ENCODE results near the gene ABHD17B. TPM values are rescaled to one million over a fixed set of nuclear protein-coding genes. Genes with fewer than 3 reads are reported as not detected.

Gene ABHD17B
- total and polyA plus RNA-seq, 2 experiments from 2014 or later, result 7.7 to 10.7 TPM

GRCh38 chr9:71835596-71835995 is 75.4 kb downstream of the ABHD17B start:
- Histone ChIP-seq H3K27me3 (replicated peaks; ENCODE audit: insufficient read depth) (no peaks in the 10 kb centered on the region), H3K9ac (no peak overlapping the region), H3K27ac (no peak overlapping the region), H3K4me3 (no peak overlapping the region), H3K4me2 (ENCODE audit: unreplicated experiment) (no peak overlapping the region), H3F3A (ENCODE audit: insufficient read depth) (no peaks in the 10 kb centered on the region), H3K79me2 (ENCODE audit: insufficient read depth) (no peaks in the 10 kb centered on the region), H3K36me3 (ENCODE audit: low read depth) (no peaks in the 10 kb centered on the region), H3K9me2 (ENCODE audit: insufficient read depth) (no peaks in the 10 kb centered on the region), H2AFZ (no peak overlapping the region), H3K9me3 (ENCODE audit: low read depth) (no peaks in the 10 kb centered on the region), H3K4me1 (ENCODE audit: insufficient read depth) (no peaks in the 10 kb centered on the region), H4K20me1 (ENCODE audit: insufficient read depth) (no peaks in the 10 kb centered on the region)
- in situ Hi-C loops (cut with MboI), result no loop called here
- no peak for DNase-seq
- TF ChIP-seq EZH2phosphoT487 (IDR thresholded peaks at IDR 0.05; ENCODE audit: insufficient read depth, low read depth) (no peak), EZH2 (IDR thresholded peaks at IDR 0.05; ENCODE audit: insufficient read depth, poor library complexity, severe bottlenecking) (no peak)

GRCh38 chr9:71830929-71831328 is 80.1 kb downstream of the ABHD17B start:
- no peak overlapping the region for H2AFZ ChIP-seq
- H3K36me3 ChIP-seq (ENCODE audit: low read depth), result no peaks in the 10 kb centered on the region
- no peak for DNase-seq
- WGBS, 2 experiments (ENCODE audit: low coverage in 1 of 2, low lambda C conversion rate in 2 of 2, missing lambda C conversion rate in 2 of 2), result 0% methylated on average over 1 of the region's 1 CpG
- H3K9me3 ChIP-seq (ENCODE audit: low read depth), result no peaks in the 10 kb centered on the region
- H3K27ac ChIP-seq, result no peak overlapping the region
- no peaks in the 10 kb centered on the region for H3K27me3 ChIP-seq (replicated peaks; ENCODE audit: insufficient read depth)
- no peak overlapping the region for H3K4me3 ChIP-seq
- H3F3A ChIP-seq (ENCODE audit: insufficient read depth), result no peaks in the 10 kb centered on the region
- H4K20me1 ChIP-seq (ENCODE audit: insufficient read depth), result no peaks in the 10 kb centered on the region
- no peaks in the 10 kb centered on the region for H3K9me2 ChIP-seq (ENCODE audit: insufficient read depth)
- no peak for TF ChIP-seq EZH2phosphoT487 (IDR thresholded peaks at IDR 0.05; ENCODE audit: insufficient read depth, low read depth)
- no peak for TF ChIP-seq EZH2 (IDR thresholded peaks at IDR 0.05; ENCODE audit: insufficient read depth, poor library complexity, severe bottlenecking)
- in situ Hi-C loops (cut with MboI), result no loop called here
- no peaks in the 10 kb centered on the region for H3K79me2 ChIP-seq (ENCODE audit: insufficient read depth)
- H3K4me1 ChIP-seq (ENCODE audit: insufficient read depth), result no peaks in the 10 kb centered on the region
- H3K4me2 ChIP-seq (ENCODE audit: unreplicated experiment), result no peak overlapping the region
- no peak overlapping the region for H3K9ac ChIP-seq

GRCh38 chr9:71830153-71830552 is 80.8 kb downstream of the ABHD17B start:
- H3K4me2 ChIP-seq (ENCODE audit: unreplicated experiment), result no peak overlapping the region
- H3K36me3 ChIP-seq (ENCODE audit: low read depth), result no peaks in the 10 kb centered on the region
- in situ Hi-C loops (cut with MboI), result no loop called here
- H3K9me3 ChIP-seq (ENCODE audit: low read depth), result no peaks in the 10 kb centered on the region
- H4K20me1 ChIP-seq (ENCODE audit: insufficient read depth), result no peaks in the 10 kb centered on the region
- 47 to 59% methylated on average over 3 of the region's 3 CpGs for WGBS, 2 experiments (ENCODE audit: low coverage in 1 of 2, low lambda C conversion rate in 2 of 2, missing lambda C conversion rate in 2 of 2)
- TF ChIP-seq EZH2 (IDR thresholded peaks at IDR 0.05; ENCODE audit: insufficient read depth, poor library complexity, severe bottlenecking) (no peak), EZH2phosphoT487 (IDR thresholded peaks at IDR 0.05; ENCODE audit: insufficient read depth, low read depth) (no peak)
- H3K9me2 ChIP-seq (ENCODE audit: insufficient read depth), result no peaks in the 10 kb centered on the region
- no peaks in the 10 kb centered on the region for H3F3A ChIP-seq (ENCODE audit: insufficient read depth)
- H3K4me1 ChIP-seq (ENCODE audit: insufficient read depth), result no peaks in the 10 kb centered on the region
- H3K27ac ChIP-seq, result no peak overlapping the region
- no peak overlapping the region for H2AFZ ChIP-seq
- no peaks in the 10 kb centered on the region for H3K79me2 ChIP-seq (ENCODE audit: insufficient read depth)
- no peaks in the 10 kb centered on the region for H3K27me3 ChIP-seq (replicated peaks; ENCODE audit: insufficient read depth)
- H3K9ac ChIP-seq, result no peak overlapping the region
- no peak overlapping the region for H3K4me3 ChIP-seq
- DNase-seq, result no peak

- Histone ChIP-seq H4K20me1 (ENCODE audit: insufficient read depth) (no peaks in the 10 kb centered on the region), H3K4me1 (ENCODE audit: insufficient read depth) (no peaks in the 10 kb centered on the region), H3F3A (ENCODE audit: insufficient read depth) (no peaks in the 10 kb centered on the region), H2AFZ (no peak overlapping the region), H3K4me2 (ENCODE audit: unreplicated experiment) (no peak overlapping the region), H3K27ac (no peak overlapping the region), H3K9me3 (ENCODE audit: low read depth) (no peaks in the 10 kb centered on the region), H3K27me3 (replicated peaks; ENCODE audit: insufficient read depth) (no peaks in the 10 kb centered on the region), H3K9me2 (ENCODE audit: insufficient read depth) (no peaks in the 10 kb centered on the region), H3K79me2 (ENCODE audit: insufficient read depth) (no peaks in the 10 kb centered on the region), H3K4me3 (no peak overlapping the region), H3K36me3 (ENCODE audit: low read depth) (no peaks in the 10 kb centered on the region), H3K9ac (no peak overlapping the region)
- DNase-seq, result no peak
- in situ Hi-C loops (cut with MboI), result no loop called here
- 42% methylated on average over 2 of the region's 2 CpGs for WGBS, 2 experiments (ENCODE audit: low coverage in 1 of 2, low lambda C conversion rate in 2 of 2, missing lambda C conversion rate in 2 of 2)
- no peak for TF ChIP-seq EZH2 (IDR thresholded peaks at IDR 0.05; ENCODE audit: insufficient read depth, poor library complexity, severe bottlenecking)
- TF ChIP-seq EZH2phosphoT487 (IDR thresholded peaks at IDR 0.05; ENCODE audit: insufficient read depth, low read depth), result no peak
These were observed 84.7 kb downstream of the ABHD17B start for GRCh38 chr9:71826279-71826678.

GRCh38 chr9:71824257-71824656 is 86.7 kb downstream of the ABHD17B start:
- TF ChIP-seq EZH2phosphoT487 (IDR thresholded peaks at IDR 0.05; ENCODE audit: insufficient read depth, low read depth) (no peak), EZH2 (IDR thresholded peaks at IDR 0.05; ENCODE audit: insufficient read depth, poor library complexity, severe bottlenecking) (no peak)
- in situ Hi-C loops (cut with MboI), result loop anchor here (25.0 kb wide), 1 partner anchor 438 kb away; no protein-coding TSS in a partner anchor

More at GRCh38 chr9:71824257-71824656, 86.7 kb downstream of the ABHD17B start:
- H3K79me2 ChIP-seq (ENCODE audit: insufficient read depth), result no peaks in the 10 kb centered on the region
- no peak overlapping the region for H3K4me3 ChIP-seq
- no peak overlapping the region for H3K9ac ChIP-seq
- no peak overlapping the region for H3K4me2 ChIP-seq (ENCODE audit: unreplicated experiment)
- H4K20me1 ChIP-seq (ENCODE audit: insufficient read depth), result no peaks in the 10 kb centered on the region
- H3K9me3 ChIP-seq (ENCODE audit: low read depth), result no peaks in the 10 kb centered on the region
- H3K27me3 ChIP-seq (replicated peaks; ENCODE audit: insufficient read depth), result no peaks in the 10 kb centered on the region
- H3K36me3 ChIP-seq (ENCODE audit: low read depth), result no peaks in the 10 kb centered on the region
- H3K4me1 ChIP-seq (ENCODE audit: insufficient read depth), result no peaks in the 10 kb centered on the region
- no peak overlapping the region for H2AFZ ChIP-seq
- WGBS, 2 experiments (ENCODE audit: low coverage in 1 of 2, low lambda C conversion rate in 2 of 2, missing lambda C conversion rate in 2 of 2), result 87 to 90% methylated on average over 4 of the region's 4 CpGs
- H3F3A ChIP-seq (ENCODE audit: insufficient read depth), result no peaks in the 10 kb centered on the region
- no peak for DNase-seq
- H3K9me2 ChIP-seq (ENCODE audit: insufficient read depth), result no peaks in the 10 kb centered on the region
- no peak overlapping the region for H3K27ac ChIP-seq
